Pancreas (tissue), 10 donors: ENCODE results near the gene GORASP1. TPM values are rescaled to one million over a fixed set of nuclear protein-coding genes. Genes with fewer than 3 reads are reported as not detected.

ENCODE experiments used
- ATAC-seq, 4 donors: fragments of 200-7000 bp; cut with Tn5 transposase; one replicate each; pipeline versions ENCODE4 v1.8.0 to v1.9.1; 2020; ENCODE audit warnings: mild to moderate bottlenecking in 4 of 4, moderate library complexity in 4 of 4
- DNase-seq, 6 donors: peaks; one replicate each; pipeline ENCODE4 v3.0.0-alpha.2; 2020
- FAIRE-seq: peaks from 2 replicates; lab custom pipeline; 2012; peaks lifted over from hg19 to GRCh38; lab: Jason Lieb, UNC
- H3K27ac ChIP-seq, 4 donors: fragments of 200-600 bp; sonication (generic); 1 replicate in 3 of 4; 2 replicates in 1 of 4; pipeline versions ENCODE4 v1.5.0 to v1.8.0; 2020
- H3K27me3 ChIP-seq, 4 donors: fragments of 200-600 bp; one replicate each; pipeline ENCODE4 v1.8.0; 2021
- H3K36me3 ChIP-seq, 3 donors: fragments of 200-600 bp; sonication (generic) in 1 of 3; one replicate each; pipeline versions ENCODE4 v1.5.0 to v1.8.0; 2020 to 2021
- H3K4me1 ChIP-seq, 3 donors: fragments of 200-600 bp; one replicate each; pipeline ENCODE4 v1.8.0; 2021
- H3K4me3 ChIP-seq, 4 donors: fragments of 200-600 bp; sonication (generic) in 2 of 4; one replicate each; pipeline versions ENCODE4 v1.5.0 to v1.8.0; 2020 to 2021
- H3K9me3 ChIP-seq, 4 donors: fragments of 200-600 bp; one replicate each; pipeline ENCODE4 v1.8.0; 2021
- CTCF ChIP-seq, 4 donors: fragments of 200-600 bp; sonication (generic) in 3 of 4; IDR thresholded peaks; one replicate each; pipeline versions ENCODE4 v1.5.0 to v1.8.0; 2021; ENCODE audit warnings: antibody characterized with exemption in 4 of 4
- WGBS, 2 donors: extraction: QIAGEN DNeasy Blood & Tissue Kit; methylation state at CpG; one replicate each; pipeline ENCODE4 v1.1.7; 2013; 5-methylcytosine and 5-hydroxymethylcytosine counted together
- intact Hi-C, 3 donors: fragments of 100-400 bp; cut with DNase I; formaldehyde crosslinking; loops; one replicate each; pipeline versions ENCODE4 v1.11.1 to v1.14.2; 2022
- polyA plus RNA-seq, 2 donors: library from polyadenylated mRNA; stranded (reverse); fragments of 200-250 nt; gene quantifications; one replicate each; pipeline ENCODE4 v1.2.3, GENCODE V29; 2013
- total RNA-seq, 6 donors: library from RNA; stranded (reverse); fragmentation: NEBNext Ultra II Directional in 4 of 6; extraction: Animal tissue kit (Norgen Biotek cat#: 25700) in 4 of 6; gene quantifications; one replicate each; pipeline versions ENCODE4 v1.2.1 to v1.2.4, GENCODE V29; 2021 to 2023
- donor health status: healthy with polysubstance abuse.
- donor health status: DM: no; HTN: no; CAD: no; lungs with moderate emphysema.
- donor health status: DM: no; HTN: no; CAD: no.
- donor health status: control.
- donor health status: control.
- donor health status: Bipolar disorder and iron deficiency.
- donor health status: DM: yes; HTN: yes; CAD: no.
- donor health status: DM: no; HTN: no; CAD: no.
- donor health status: DM: no; HTN: no; CAD: no.
- donor health status: DM: yes; HTN: yes; CAD: no.

GORASP1 gene
- total and polyA plus RNA-seq, 8 donors: 25.9 to 79.6 (median 34.3) TPM

DNA sequence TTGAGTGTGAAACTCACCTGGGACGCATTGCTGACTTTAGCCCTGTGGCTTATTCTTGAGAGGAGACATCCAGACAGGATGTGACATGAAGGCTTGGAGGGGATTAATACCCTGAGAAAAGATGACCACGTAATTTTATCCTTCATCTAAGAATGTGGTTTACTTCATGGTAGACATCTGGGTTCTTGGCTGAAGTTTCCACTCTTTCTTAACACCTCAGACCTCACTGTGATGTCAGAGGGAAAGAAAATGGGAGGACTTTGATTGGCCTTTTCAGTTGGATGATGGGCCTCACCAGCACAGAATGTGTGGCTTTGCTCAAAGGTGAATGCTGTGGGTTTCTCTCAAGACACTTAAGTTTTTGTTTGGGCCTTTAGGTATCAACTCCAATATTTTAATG lies 16.5 kb downstream of the GORASP1 start:
- WGBS, 2 donors: 86 to 89% methylated on average over 2 of the region's 2 CpGs
- ATAC-seq: no peak
- no peak for FAIRE-seq
- H3K36me3 ChIP-seq: peaks cover 3 to 55% (median 20%) of the 10 kb centered on the region in 3 donors
- no peak overlapping the region for H3K27ac ChIP-seq
- no peaks in the 10 kb centered on the region for H3K4me1 ChIP-seq
- no peak overlapping the region for H3K4me3 ChIP-seq
- intact Hi-C loops: no loop called here
- no peaks in the 10 kb centered on the region for H3K27me3 ChIP-seq
- no peak for TF ChIP-seq CTCF (IDR thresholded peaks at IDR 0.05)
- no peak for DNase-seq
- H3K9me3 ChIP-seq: no peaks in the 10 kb centered on the region

GRCh38 chr3:39088889-39089288 lies 18.5 kb downstream of the GORASP1 start:
- Histone ChIP-seq H3K4me1 (no peaks in the 10 kb centered on the region), H3K9me3 (no peaks in the 10 kb centered on the region), H3K27me3 (no peaks in the 10 kb centered on the region), H3K36me3 (peaks cover 5 to 48% (median 10%) of the 10 kb centered on the region in 3 donors), H3K27ac (no peak overlapping the region), H3K4me3 (no peak overlapping the region)
- intact Hi-C loops: no loop called here
- ATAC-seq (no peak), DNase-seq (no peak), FAIRE-seq (no peak)
- no peak for TF ChIP-seq CTCF (IDR thresholded peaks at IDR 0.05)
- 80 to 87% methylated on average over 3 of the region's 3 CpGs for WGBS, 2 donors

DNA sequence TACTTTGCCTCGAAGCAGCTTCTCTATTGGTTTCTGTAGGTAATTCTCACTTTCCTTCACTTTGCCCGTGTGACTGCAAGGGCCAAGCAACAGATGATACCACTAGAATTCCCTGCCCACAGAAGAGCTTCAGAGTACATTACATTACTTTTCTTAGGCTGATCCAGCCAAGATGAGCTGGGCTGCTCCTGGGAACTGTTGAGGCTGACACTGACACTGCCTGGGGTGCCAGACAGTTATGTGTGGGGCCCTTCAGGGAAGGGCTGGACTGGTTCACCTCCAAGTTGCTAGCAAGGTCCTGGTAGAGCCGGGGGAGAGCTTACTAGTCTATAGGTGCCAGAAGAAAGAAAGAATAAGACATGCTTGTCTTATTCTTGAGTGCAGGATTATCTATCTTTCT lies 19.0 kb downstream of the GORASP1 start:
- H3K27me3 ChIP-seq: no peaks in the 10 kb centered on the region
- H3K4me3 ChIP-seq: no peak overlapping the region
- no peak for TF ChIP-seq CTCF (IDR thresholded peaks at IDR 0.05)
- H3K36me3 ChIP-seq: peaks cover 5 to 46% (median 9%) of the 10 kb centered on the region in 3 donors
- H3K4me1 ChIP-seq: no peaks in the 10 kb centered on the region
- no peak for DNase-seq
- FAIRE-seq: no peak
- no peaks in the 10 kb centered on the region for H3K9me3 ChIP-seq
- intact Hi-C loops: no loop called here
- no peak overlapping the region for H3K27ac ChIP-seq
- ATAC-seq: no peak
- WGBS, 2 donors: 88 to 93% methylated on average over 3 of the region's 3 CpGs

GRCh38 chr3:39086144-39086543 lies 21.3 kb downstream of the GORASP1 start:
- Histone ChIP-seq H3K9me3 (no peaks in the 10 kb centered on the region), H3K27ac (no peak overlapping the region), H3K4me1 (no peaks in the 10 kb centered on the region), H3K4me3 (no peak overlapping the region), H3K36me3 (peaks cover 5 to 33% (median 9%) of the 10 kb centered on the region in 3 donors), H3K27me3 (no peaks in the 10 kb centered on the region)
- FAIRE-seq: no peak
- DNase-seq: no peak
- TF ChIP-seq CTCF (IDR thresholded peaks at IDR 0.05): no peak
- no peak for ATAC-seq
- intact Hi-C loops: no loop called here
- WGBS, 2 donors: 85% methylated on average over 4 of the region's 4 CpGs

GRCh38 chr3:39082666-39083313 lies 24.6 kb downstream of the GORASP1 start:
- H3K4me1 ChIP-seq: no peaks in the 10 kb centered on the region
- DNase-seq (no peak), ATAC-seq (no peak), FAIRE-seq (no peak)
- TF ChIP-seq CTCF (IDR thresholded peaks at IDR 0.05): no peak
- intact Hi-C loops: no loop called here
- no peaks in the 10 kb centered on the region for H3K9me3 ChIP-seq
- no peak overlapping the region for H3K4me3 ChIP-seq
- H3K36me3 ChIP-seq: peaks cover 0 to 19% (median 5%) of the 10 kb centered on the region in 3 donors
- WGBS, 2 donors: 98 to 99% methylated on average over 4 of the region's 4 CpGs
- no peaks in the 10 kb centered on the region for H3K27me3 ChIP-seq
- no peak overlapping the region for H3K27ac ChIP-seq
